Effector CD8-positive, alpha-beta T cell (primary cell): ENCODE data around the gene MAEL.

ENCODE experiments used
- DNase-seq: peaks from one replicate; lab custom pipeline; 2025; lab: John Stamatoyannopoulos, UW

Gene MAEL

GRCh38 chr1:167056529-167057231, 67.6 kb downstream of the MAEL start:
- no peak for DNase-seq

GRCh38 chr1:167057241-167057688, 68.2 kb downstream of the MAEL start:
- no peak for DNase-seq

- DNase-seq: peak; percentile 59
Observed at GRCh38 chr1:167059045-167059808, 70.1 kb downstream of the MAEL start.

- DNase-seq: no peak
Observed at GRCh38 chr1:167059809-167060107, 70.7 kb downstream of the MAEL start.

- no peak for DNase-seq
Observed at GRCh38 chr1:167060141-167061072, 71.3 kb downstream of the MAEL start.

- no peak for DNase-seq
Observed at GRCh38 chr1:167061073-167061464, 72.0 kb downstream of the MAEL start.

GRCh38 chr1:167064621-167065020, 75.5 kb downstream of the MAEL start:
- no peak for DNase-seq

- no peak for DNase-seq
Observed at GRCh38 chr1:167065471-167065870, 76.4 kb downstream of the MAEL start.

GRCh38 chr1:167066333-167067122, 77.4 kb downstream of the MAEL start:
- DNase-seq: peak; percentile 71

- DNase-seq: no peak
Observed at GRCh38 chr1:167067904-167068303, 78.8 kb downstream of the MAEL start.

GRCh38 chr1:167068761-167069160, 79.7 kb downstream of the MAEL start:
- DNase-seq: no peak

GRCh38 chr1:167071286-167071685, 82.2 kb downstream of the MAEL start:
- no peak for DNase-seq
